HAP-1 (cell line): ENCODE results near the gene PGK2.
"Not testable (repeated sequence)": the region's sequence is repeated elsewhere in the genome, so short reads cannot be mapped to it uniquely, and the experiment has no call there.

Experiments
- DNase-seq, 2 experiments: peaks; one replicate each; pipeline ENCODE4 v3.0.0-alpha.2; 2016 to 2020; ENCODE audit warnings: low spot score in 2 of 2
- H3K27me3 ChIP-seq: fragments of 250-450 bp; sonication (Bioruptor Pico); 2 replicates; pipeline ENCODE4 v1.5.1; 2020; ENCODE audit warnings: low read depth, mild to moderate bottlenecking, moderate library complexity
- H3K36me3 ChIP-seq: fragments of 250-450 bp; sonication (Bioruptor Pico); replicated peaks from 2 replicates; pipeline ENCODE4 v1.5.1; 2020; ENCODE audit warnings: mild to moderate bottlenecking
- H3K4me1 ChIP-seq: fragments of 250-450 bp; sonication (Bioruptor Pico); 2 replicates; pipeline ENCODE4 v1.5.1; 2020; ENCODE audit warnings: mild to moderate bottlenecking
- H3K4me3 ChIP-seq: fragments of 250-450 bp; sonication (Bioruptor Pico); 2 replicates; pipeline ENCODE4 v1.5.1; 2020; ENCODE audit warnings: mild to moderate bottlenecking, moderate library complexity
- H3K9me3 ChIP-seq: fragments of 250-450 bp; sonication (Bioruptor Pico); 2 replicates; pipeline ENCODE4 v1.5.1; 2020; ENCODE audit warnings: mild to moderate bottlenecking, moderate library complexity
- in situ Hi-C: fragments of 300-500 bp; cut with MboI; formaldehyde crosslinking; loops from 3 replicates; pipeline ENCODE4 v1.14.3; 2020; ENCODE audit warnings: low sequenced_read_pairs, inconsistent platforms, mixed read lengths

Gene PGK2

GRCh38 chr6:49787176-49787575 is at the start of gene PGK2:
TSS of gene PGK2 (minus strand) at chr6:49787285. CDS start at chr6:49787187, 98 bp downstream.
- H3K4me1 ChIP-seq, result no peaks in the 10 kb centered on the region
- in situ Hi-C loops, result no loop called here
- peak in 1 of 2 experiments; percentile 51 for DNase-seq
- H3K4me3 ChIP-seq, result no peak within 1 kb of the TSS
- H3K9me3 ChIP-seq, result no peaks in the 10 kb centered on the region
- H3K36me3 ChIP-seq, result no peaks in the 10 kb centered on the region
- no peaks in the 10 kb centered on the region for H3K27me3 ChIP-seq

DNA sequence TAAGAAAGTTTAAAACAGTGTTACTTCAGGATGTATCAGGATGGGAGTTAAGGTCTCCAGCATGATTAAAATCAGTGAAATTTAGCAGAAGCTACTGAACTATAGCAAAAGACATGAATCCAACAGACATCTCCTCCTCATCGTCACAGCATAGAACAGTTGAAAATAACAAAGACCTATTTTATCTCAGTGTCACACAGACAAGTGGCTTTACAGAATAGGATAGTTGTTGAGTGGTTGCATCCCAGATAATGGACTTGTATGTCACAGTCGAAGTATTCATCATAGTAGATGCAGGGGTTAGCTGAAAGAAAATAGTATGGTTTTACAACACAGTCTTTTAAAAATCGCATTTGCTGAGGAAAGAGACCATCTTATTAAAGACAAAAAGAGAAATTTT is 48.1 kb upstream of the PGK2 start:
- H3K36me3 ChIP-seq, result no peaks in the 10 kb centered on the region
- no peak overlapping the region for H3K4me3 ChIP-seq
- no peaks in the 10 kb centered on the region for H3K27me3 ChIP-seq
- no peak for DNase-seq
- peaks cover 14% of the 10 kb centered on the region for H3K4me1 ChIP-seq
- in situ Hi-C loops, result no loop called here
- H3K9me3 ChIP-seq, result no peaks in the 10 kb centered on the region

- peak in 1 of 2 experiments; percentile 53 for DNase-seq
- Histone ChIP-seq H3K9me3 (no peaks in the 10 kb centered on the region), H3K27me3 (no peaks in the 10 kb centered on the region), H3K36me3 (no peaks in the 10 kb centered on the region), H3K4me1 (peaks cover 14% of the 10 kb centered on the region), H3K4me3 (no peak overlapping the region)
- in situ Hi-C loops, result no loop called here
Observed at GRCh38 chr6:49833386-49833785, 46.3 kb upstream of the PGK2 start.

GRCh38 chr6:49826743-49827406 is 39.8 kb upstream of the PGK2 start:
- Histone ChIP-seq H3K27me3 (no peaks in the 10 kb centered on the region), H3K9me3 (no peaks in the 10 kb centered on the region), H3K4me3 (no peak overlapping the region), H3K36me3 (no peaks in the 10 kb centered on the region), H3K4me1 (no peaks in the 10 kb centered on the region)
- in situ Hi-C loops, result no loop called here
- no peak for DNase-seq

DNA sequence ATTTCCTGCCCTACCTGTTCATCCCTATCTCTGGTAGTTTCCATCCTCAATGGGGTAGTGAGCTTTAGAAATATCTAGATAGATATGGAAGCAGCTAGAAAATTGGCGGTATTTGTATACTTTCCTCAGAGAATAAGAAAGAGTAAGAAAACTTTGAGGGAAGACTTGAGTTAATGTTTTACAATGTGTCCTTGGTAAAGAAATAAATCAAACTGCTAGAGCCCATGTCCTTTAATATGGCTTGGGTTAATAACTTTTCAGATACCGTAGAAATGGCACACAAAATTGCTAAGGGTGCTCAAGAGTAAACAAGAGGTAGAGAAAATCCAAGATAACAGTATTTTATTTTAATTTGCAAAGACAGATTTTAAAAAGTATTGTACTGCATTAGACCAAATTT is 28.1 kb upstream of the PGK2 start:
- Histone ChIP-seq H3K27me3 (no peaks in the 10 kb centered on the region), H3K9me3 (no peaks in the 10 kb centered on the region), H3K4me1 (no peaks in the 10 kb centered on the region), H3K4me3 (no peak overlapping the region), H3K36me3 (no peaks in the 10 kb centered on the region)
- in situ Hi-C loops, result no loop called here
- DNase-seq, result no peak

DNA sequence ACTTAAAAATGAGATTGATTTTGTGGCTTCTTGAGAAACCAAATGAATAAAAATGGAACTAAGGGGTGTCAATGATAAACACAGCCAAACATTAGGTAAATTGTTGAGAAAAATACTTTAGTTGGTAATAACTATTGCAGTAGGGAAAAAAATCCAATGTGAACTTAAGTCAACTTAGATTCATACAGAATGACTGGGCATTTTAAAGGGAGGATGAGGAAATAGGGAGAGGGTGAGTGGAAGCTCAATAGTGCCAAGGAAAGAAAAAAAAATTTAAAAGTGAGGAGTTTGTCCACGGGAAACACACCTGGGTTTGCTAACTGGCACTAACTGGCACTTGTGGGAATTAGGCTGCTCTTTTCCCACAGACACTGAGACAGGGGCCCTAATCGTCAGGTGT is 26.2 kb upstream of the PGK2 start:
- no peaks in the 10 kb centered on the region for H3K27me3 ChIP-seq
- no peak for DNase-seq
- in situ Hi-C loops, result no loop called here
- no peaks in the 10 kb centered on the region for H3K4me1 ChIP-seq
- no peaks in the 10 kb centered on the region for H3K9me3 ChIP-seq
- H3K36me3 ChIP-seq, result no peaks in the 10 kb centered on the region
- H3K4me3 ChIP-seq, result no peak overlapping the region

- no peak overlapping the region for H3K4me3 ChIP-seq
- in situ Hi-C loops, result no loop called here
- no peak for DNase-seq
- no peaks in the 10 kb centered on the region for H3K4me1 ChIP-seq
- no peaks in the 10 kb centered on the region for H3K27me3 ChIP-seq
- H3K36me3 ChIP-seq, result no peaks in the 10 kb centered on the region
- no peaks in the 10 kb centered on the region for H3K9me3 ChIP-seq
Observed at GRCh38 chr6:49806145-49806544, 19.1 kb upstream of the PGK2 start.

GRCh38 chr6:49805246-49805645 is 18.2 kb upstream of the PGK2 start:
- H3K9me3 ChIP-seq, result no peaks in the 10 kb centered on the region
- H3K4me3 ChIP-seq, result no peak overlapping the region
- no peaks in the 10 kb centered on the region for H3K36me3 ChIP-seq
- no peaks in the 10 kb centered on the region for H3K4me1 ChIP-seq
- DNase-seq, result no peak
- no peaks in the 10 kb centered on the region for H3K27me3 ChIP-seq
- in situ Hi-C loops, result no loop called here

GRCh38 chr6:49801525-49801924 is 14.4 kb upstream of the PGK2 start:
- in situ Hi-C loops, result no loop called here
- no peak for DNase-seq
- Histone ChIP-seq H3K4me3 (no peak overlapping the region), H3K4me1 (no peaks in the 10 kb centered on the region), H3K9me3 (no peaks in the 10 kb centered on the region), H3K27me3 (no peaks in the 10 kb centered on the region), H3K36me3 (no peaks in the 10 kb centered on the region)

DNA sequence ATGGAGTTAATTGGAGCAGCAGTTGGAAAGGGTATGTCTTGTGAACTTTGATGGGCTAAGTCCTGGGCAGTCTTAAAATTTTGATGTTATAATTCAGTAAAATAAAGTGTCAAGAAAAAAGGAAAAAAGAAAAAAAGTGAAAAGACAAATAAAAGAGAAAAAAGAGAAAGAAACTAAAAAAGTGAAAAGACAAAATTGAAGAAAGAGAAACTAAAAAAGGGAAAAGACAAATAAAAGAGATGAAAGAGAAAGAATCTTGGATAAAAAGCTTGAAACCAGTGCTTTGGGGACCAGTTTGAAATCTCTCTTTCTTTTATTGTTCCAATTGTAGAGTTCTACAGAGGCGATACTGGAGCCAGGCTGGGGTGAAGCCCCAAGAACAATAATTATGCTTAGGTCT is 12.0 kb upstream of the PGK2 start:
- no peaks in the 10 kb centered on the region for H3K4me1 ChIP-seq
- no peaks in the 10 kb centered on the region for H3K36me3 ChIP-seq
- DNase-seq, result no peak
- H3K27me3 ChIP-seq, result no peaks in the 10 kb centered on the region
- H3K4me3 ChIP-seq, result no peak overlapping the region
- in situ Hi-C loops, result no loop called here
- H3K9me3 ChIP-seq, result no peaks in the 10 kb centered on the region

GRCh38 chr6:49796842-49797455 is 9.9 kb upstream of the PGK2 start:
- in situ Hi-C loops, result not testable (repeated sequence)

GRCh38 chr6:49790341-49790740 is 3.3 kb upstream of the PGK2 start:
- H3K9me3 ChIP-seq, result no peaks in the 10 kb centered on the region
- in situ Hi-C loops, result no loop called here
- no peaks in the 10 kb centered on the region for H3K4me1 ChIP-seq
- DNase-seq, result no peak
- no peaks in the 10 kb centered on the region for H3K36me3 ChIP-seq
- H3K27me3 ChIP-seq, result no peaks in the 10 kb centered on the region
- H3K4me3 ChIP-seq, result no peak overlapping the region

More at GRCh38 chr6:49796842-49797455, 9.9 kb upstream of the PGK2 start:
- not testable (repeated sequence) for H3K4me1 ChIP-seq, H3K4me3 ChIP-seq, DNase-seq, H3K27me3 ChIP-seq, H3K36me3 ChIP-seq, H3K9me3 ChIP-seq

GRCh38 chr6:49784272-49784671 is 2.8 kb downstream of the PGK2 start:
- in situ Hi-C loops, result no loop called here
- H3K4me1 ChIP-seq, result no peaks in the 10 kb centered on the region
- no peaks in the 10 kb centered on the region for H3K36me3 ChIP-seq
- H3K9me3 ChIP-seq, result no peaks in the 10 kb centered on the region
- no peak overlapping the region for H3K4me3 ChIP-seq
- no peak for DNase-seq
- H3K27me3 ChIP-seq, result no peaks in the 10 kb centered on the region

GRCh38 chr6:49782725-49783124 is 4.4 kb downstream of the PGK2 start:
- Histone ChIP-seq H3K4me3 (no peak overlapping the region), H3K9me3 (no peaks in the 10 kb centered on the region), H3K4me1 (no peaks in the 10 kb centered on the region), H3K36me3 (no peaks in the 10 kb centered on the region), H3K27me3 (no peaks in the 10 kb centered on the region)
- DNase-seq, result no peak
- in situ Hi-C loops, result no loop called here

DNA sequence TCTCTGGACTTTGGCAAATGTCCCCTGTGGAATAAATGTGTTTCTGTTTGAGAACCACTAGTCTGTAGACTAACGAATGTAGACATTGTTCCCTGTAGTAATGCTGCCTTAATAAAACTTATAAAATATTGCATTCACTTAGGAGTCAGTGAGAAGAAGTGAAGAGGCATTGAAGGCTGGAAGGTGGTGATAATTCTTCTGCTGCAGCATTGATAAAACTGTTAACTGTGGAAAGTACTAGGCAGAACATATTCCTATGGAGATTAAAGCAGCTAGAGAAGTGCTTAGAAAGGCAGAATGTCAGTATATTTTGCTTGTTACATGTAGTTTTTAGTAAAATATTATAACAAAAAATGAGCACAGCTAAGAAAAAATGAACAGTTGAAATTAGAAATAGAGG is 4.8 kb downstream of the PGK2 start:
- DNase-seq, result no peak
- in situ Hi-C loops, result no loop called here
- Histone ChIP-seq H3K4me3 (no peak overlapping the region), H3K9me3 (no peaks in the 10 kb centered on the region), H3K4me1 (no peaks in the 10 kb centered on the region), H3K27me3 (no peaks in the 10 kb centered on the region), H3K36me3 (no peaks in the 10 kb centered on the region)
